Fibroblast of the aortic adventitia (primary cell): Measurements from ENCODE around the gene CLSTN2. TPM values are rescaled to one million over a fixed set of nuclear protein-coding genes. Genes with fewer than 3 reads are reported as not detected.

Source experiments
- DNase-seq: peaks from one replicate; pipeline ENCODE4 v3.0.0-alpha.2; 2010; ENCODE audit warnings: low read depth
- H3K4me3 ChIP-seq: 2 replicates; pipeline ENCODE4 v1.5.1; 2011; ENCODE audit warnings: low read depth, mild to moderate bottlenecking, control low read depth, low read length, moderate library complexity
- CTCF ChIP-seq: IDR thresholded peaks from 2 replicates; pipeline ENCODE4 v1.5.1; 2011; ENCODE audit warnings: mild to moderate bottlenecking, low read length, control low read depth, inconsistent platforms; ENCODE audit not compliant: insufficient read depth
- total RNA-seq: library from RNA; depleted of rRNA; stranded (reverse); fragments of >200 nt; gene quantifications from 2 replicates; pipeline ENCODE4 v1.2.3, GENCODE V29; 2012; ENCODE audit warnings: low replicate concordance

CLSTN2 gene
- total RNA-seq, 1 donor: 3.2 TPM

- TF ChIP-seq CTCF: no peak
- DNase-seq: no peak
- H3K4me3 ChIP-seq: no peak overlapping the region
Observed at GRCh38 chr3:139940622-139941021, 5.6 kb downstream of the CLSTN2 start.

- no peak overlapping the region for H3K4me3 ChIP-seq
- no peak for DNase-seq
- TF ChIP-seq CTCF: no peak
Observed at GRCh38 chr3:139941580-139941979, 6.6 kb downstream of the CLSTN2 start.

- no peak for TF ChIP-seq CTCF
- no peak for DNase-seq
- no peak overlapping the region for H3K4me3 ChIP-seq
Observed at GRCh38 chr3:139944256-139944910, 9.4 kb downstream of the CLSTN2 start.

- H3K4me3 ChIP-seq: no peak overlapping the region
- TF ChIP-seq CTCF: no peak
- DNase-seq: no peak
Observed at GRCh38 chr3:139945386-139945785, 10.4 kb downstream of the CLSTN2 start.

GRCh38 chr3:139945942-139946341 is 11.0 kb downstream of the CLSTN2 start:
- no peak overlapping the region for H3K4me3 ChIP-seq
- TF ChIP-seq CTCF: no peak
- no peak for DNase-seq

- TF ChIP-seq CTCF: no peak
- H3K4me3 ChIP-seq: no peak overlapping the region
- DNase-seq: no peak
Observed at GRCh38 chr3:139948467-139948866, 13.5 kb downstream of the CLSTN2 start.

GRCh38 chr3:139948898-139949297 is 13.9 kb downstream of the CLSTN2 start:
- no peak for TF ChIP-seq CTCF
- no peak for DNase-seq
- no peak overlapping the region for H3K4me3 ChIP-seq
